Tibial artery (tissue), 4 donors: ENCODE results near the gene MGST2.

Experiments
- DNase-seq, 2 donors: peaks; one replicate each; pipeline ENCODE4 v3.0.0-alpha.2; 2019
- H3K27ac ChIP-seq, 2 donors: fragments of 200-600 bp; sonication (generic) in 1 of 2; 1 replicate in 1 of 2; 2 replicates in 1 of 2; pipeline ENCODE4 v1.5.1; 2018 to 2019; ENCODE audit warnings: mild to moderate bottlenecking in 1 of 2
- H3K27me3 ChIP-seq, 2 donors: fragments of 200-600 bp; sonication (generic) in 1 of 2; one replicate each; pipeline versions ENCODE4 v1.5.1 to v1.6.0; 2016 to 2019
- H3K36me3 ChIP-seq, 3 donors: fragments of 200-600 bp; sonication (generic) in 2 of 3; one replicate each; pipeline ENCODE4 v1.5.1; 2016 to 2019; ENCODE audit warnings: mild to moderate bottlenecking in 2 of 3
- H3K4me1 ChIP-seq, 4 donors: fragments of 200-600 bp; sonication (generic) in 2 of 4; 1 replicate in 3 of 4; 2 replicates in 1 of 4; pipeline ENCODE4 v1.5.1; 2016 to 2019
- H3K4me3 ChIP-seq, 2 donors: fragments of 200-600 bp; sonication (generic) in 1 of 2; 1 replicate in 1 of 2; 2 replicates in 1 of 2; pipeline ENCODE4 v1.5.1; 2018 to 2019; ENCODE audit warnings: mild to moderate bottlenecking in 2 of 2
- H3K9me3 ChIP-seq, 3 donors: fragments of 200-600 bp; sonication (generic) in 1 of 3; one replicate each; pipeline ENCODE4 v1.5.1; 2016 to 2019
- intact Hi-C: fragments of 100-400 bp; cut with DNase I; formaldehyde crosslinking; loops from one replicate; pipeline ENCODE4 v1.15.0; 2023; ENCODE audit warnings: low total_unique reads
- TF ChIP-seq, protein P1 (sequence below), 2 experiments: fragments of 200-600 bp in 1 of 2; fragments of 450-650 bp in 1 of 2; IDR thresholded peaks; one replicate each; pipeline ENCODE4 v1.5.1; 2017 to 2019; ENCODE audit warnings: antibody characterized with exemption in 2 of 2, mild to moderate bottlenecking in 1 of 2, moderate library complexity in 1 of 2

MGST2 gene

GRCh38 chr4:139736661-139737060, 71.0 kb downstream of the MGST2 start:
- Histone ChIP-seq H3K4me1 (peaks cover 0 to 47% (median 32%) of the 10 kb centered on the region in 4 donors), H3K36me3 (no peaks in the 10 kb centered on the region), H3K27me3 (no peaks in the 10 kb centered on the region), H3K4me3 (no peak overlapping the region), H3K9me3 (no peaks in the 10 kb centered on the region), H3K27ac (peak overlapping the region; percentile 84 to 91)
- intact Hi-C loops: loop anchor here (5.0 to 10.0 kb wide), 3 partner anchors 308 to 568 kb away; no protein-coding TSS in a partner anchor
- DNase-seq: no peak
- TF ChIP-seq, protein P1, sequence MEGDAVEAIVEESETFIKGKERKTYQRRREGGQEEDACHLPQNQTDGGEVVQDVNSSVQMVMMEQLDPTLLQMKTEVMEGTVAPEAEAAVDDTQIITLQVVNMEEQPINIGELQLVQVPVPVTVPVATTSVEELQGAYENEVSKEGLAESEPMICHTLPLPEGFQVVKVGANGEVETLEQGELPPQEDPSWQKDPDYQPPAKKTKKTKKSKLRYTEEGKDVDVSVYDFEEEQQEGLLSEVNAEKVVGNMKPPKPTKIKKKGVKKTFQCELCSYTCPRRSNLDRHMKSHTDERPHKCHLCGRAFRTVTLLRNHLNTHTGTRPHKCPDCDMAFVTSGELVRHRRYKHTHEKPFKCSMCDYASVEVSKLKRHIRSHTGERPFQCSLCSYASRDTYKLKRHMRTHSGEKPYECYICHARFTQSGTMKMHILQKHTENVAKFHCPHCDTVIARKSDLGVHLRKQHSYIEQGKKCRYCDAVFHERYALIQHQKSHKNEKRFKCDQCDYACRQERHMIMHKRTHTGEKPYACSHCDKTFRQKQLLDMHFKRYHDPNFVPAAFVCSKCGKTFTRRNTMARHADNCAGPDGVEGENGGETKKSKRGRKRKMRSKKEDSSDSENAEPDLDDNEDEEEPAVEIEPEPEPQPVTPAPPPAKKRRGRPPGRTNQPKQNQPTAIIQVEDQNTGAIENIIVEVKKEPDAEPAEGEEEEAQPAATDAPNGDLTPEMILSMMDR (IDR thresholded peaks at IDR 0.05): no peak

DNA sequence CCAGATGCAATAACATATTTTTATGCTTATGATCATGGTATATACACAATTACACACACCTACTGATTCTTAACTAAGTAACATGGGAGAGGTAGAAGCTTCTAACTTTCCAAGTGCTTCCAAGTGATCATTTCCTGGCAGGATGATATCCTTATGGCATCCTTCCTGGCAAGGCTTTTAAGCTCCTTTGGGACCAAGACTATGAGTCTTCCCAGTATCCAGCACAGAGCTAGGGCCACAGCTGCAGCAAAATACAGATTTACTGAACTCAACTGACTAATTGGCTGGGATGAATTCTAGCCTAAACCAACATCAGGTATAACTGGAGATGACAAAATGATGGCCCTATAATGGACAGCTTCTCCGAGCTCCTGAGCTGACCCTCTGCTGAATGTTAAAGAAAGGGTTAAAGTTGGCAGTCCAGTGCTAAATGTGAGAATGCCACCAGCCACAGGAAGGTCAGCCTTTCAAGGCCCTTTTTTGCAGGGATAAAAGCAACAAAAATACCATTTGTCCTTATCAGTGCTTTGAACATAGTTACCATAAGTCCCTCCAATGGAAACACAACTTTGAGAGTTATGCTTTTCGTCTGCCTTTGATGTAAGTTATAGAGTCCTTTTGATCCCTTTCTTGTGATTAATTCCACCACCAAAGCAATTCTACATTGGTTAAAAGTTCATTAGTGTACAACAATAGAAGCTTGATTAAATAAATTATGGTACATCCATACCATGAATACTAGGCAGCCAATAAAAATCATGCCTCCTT, 73.4 kb downstream of the MGST2 start:
- TF ChIP-seq, protein P1 (IDR thresholded peaks at IDR 0.05): no peak
- peak overlapping the region; percentile 12 to 82 for H3K27ac ChIP-seq
- intact Hi-C loops: loop anchor here (5.0 to 10.0 kb wide), 3 partner anchors 306 to 566 kb away; no protein-coding TSS in a partner anchor
- peaks cover 0 to 42% (median 30%) of the 10 kb centered on the region in 4 donors for H3K4me1 ChIP-seq
- no peak for DNase-seq
- no peaks in the 10 kb centered on the region for H3K27me3 ChIP-seq
- H3K9me3 ChIP-seq: no peaks in the 10 kb centered on the region
- H3K4me3 ChIP-seq: no peak overlapping the region
- no peaks in the 10 kb centered on the region for H3K36me3 ChIP-seq

GRCh38 chr4:139740121-139740520, 74.5 kb downstream of the MGST2 start:
- Histone ChIP-seq H3K9me3 (no peaks in the 10 kb centered on the region), H3K4me1 (peaks cover 0 to 38% (median 26%) of the 10 kb centered on the region in 4 donors), H3K27me3 (no peaks in the 10 kb centered on the region), H3K36me3 (no peaks in the 10 kb centered on the region), H3K27ac (peak overlapping the region; percentile 78 to 82), H3K4me3 (peak overlapping the region; percentile 4 to 18)
- intact Hi-C loops: no loop called here
- TF ChIP-seq, protein P1 (IDR thresholded peaks at IDR 0.05): no peak
- peak in 1 of 2 donors; percentile 76 for DNase-seq

DNA sequence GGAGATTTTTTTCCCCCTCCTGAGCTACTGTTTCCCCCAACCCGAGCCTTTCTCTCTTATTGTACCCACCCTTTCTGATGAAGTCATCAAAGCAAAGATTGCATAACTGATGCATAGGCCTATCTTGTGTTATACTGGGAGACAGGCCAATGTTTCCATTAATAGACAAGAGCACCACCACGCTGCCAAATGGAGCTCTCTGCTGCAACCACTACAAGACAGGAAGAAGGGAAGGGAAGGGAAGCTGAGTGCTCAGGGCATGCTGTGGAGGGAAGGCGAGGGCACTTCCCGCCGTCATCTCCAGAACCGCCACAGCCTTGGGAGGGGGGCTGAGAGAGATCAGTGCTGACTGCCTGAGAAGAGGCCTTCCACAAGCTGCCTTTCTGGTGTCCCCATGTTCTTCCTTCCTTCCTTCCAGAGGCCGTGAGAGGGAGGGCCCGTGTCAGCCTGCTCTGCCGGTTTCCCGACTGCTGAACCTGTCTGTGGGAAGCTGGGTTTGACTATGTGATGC, 75.0 kb downstream of the MGST2 start:
- intact Hi-C loops: no loop called here
- H3K9me3 ChIP-seq: no peaks in the 10 kb centered on the region
- H3K27ac ChIP-seq: peak overlapping the region; percentile 78 to 82
- peak overlapping the region; percentile 4 to 18 for H3K4me3 ChIP-seq
- DNase-seq: peak; percentile 85 to 88
- peaks cover 0 to 38% (median 24%) of the 10 kb centered on the region in 4 donors for H3K4me1 ChIP-seq
- TF ChIP-seq, protein P1 (IDR thresholded peaks at IDR 0.05): peak in 1 of 2 experiments; percentile 17
- no peaks in the 10 kb centered on the region for H3K27me3 ChIP-seq
- H3K36me3 ChIP-seq: no peaks in the 10 kb centered on the region

DNA sequence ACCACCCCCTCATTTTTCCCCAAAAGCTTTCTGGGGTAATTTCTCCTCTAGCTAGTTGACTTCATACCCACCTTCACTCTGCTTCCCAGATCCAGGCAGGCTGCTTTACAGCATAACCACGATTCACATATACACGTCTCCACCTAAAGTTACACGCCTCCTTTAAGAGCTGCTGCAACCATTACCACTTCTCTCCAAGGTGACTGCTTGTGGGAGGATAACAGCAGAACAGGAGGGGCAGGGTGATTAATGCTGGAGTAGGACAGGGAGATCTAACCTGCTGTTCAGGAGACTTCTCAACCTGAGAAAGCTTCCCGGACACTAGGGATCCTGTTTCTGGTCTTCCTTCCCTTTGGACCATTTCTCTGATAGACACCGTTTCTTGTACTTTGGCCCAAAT, 77.4 kb downstream of the MGST2 start:
- Histone ChIP-seq H3K4me3 (no peak overlapping the region), H3K27ac (no peak overlapping the region), H3K36me3 (no peaks in the 10 kb centered on the region), H3K27me3 (no peaks in the 10 kb centered on the region), H3K9me3 (no peaks in the 10 kb centered on the region), H3K4me1 (peaks cover 0 to 24% (median 14%) of the 10 kb centered on the region in 4 donors)
- no peak for DNase-seq
- TF ChIP-seq, protein P1 (IDR thresholded peaks at IDR 0.05): no peak
- intact Hi-C loops: no loop called here
